Measurements from ENCODE around the gene ABCA7. TPM values are rescaled to one million over a fixed set of nuclear protein-coding genes. Genes with fewer than 3 reads are reported as not detected.

The ABCA7 gene
- total RNA-seq, 1 donor: 3.5 TPM

- peak overlapping the region; percentile 80 for H3K4me3 ChIP-seq (ENCODE audit: low read depth, low read length)
- DNase-seq (ENCODE audit: low read depth): no peak
- peak; percentile 5 for TF ChIP-seq CTCF (IDR thresholded peaks at IDR 0.05; ENCODE audit: insufficient read depth, low read length)
Measured at GRCh38 chr19:1105873-1106840, 66.2 kb downstream of the ABCA7 start.

- H3K4me3 ChIP-seq (ENCODE audit: low read depth, low read length): no peak overlapping the region
- TF ChIP-seq CTCF (IDR thresholded peaks at IDR 0.05; ENCODE audit: insufficient read depth, low read length): peak; percentile 35
- DNase-seq (ENCODE audit: low read depth): peak; percentile 67
Measured at GRCh38 chr19:1106841-1107660, 67.1 kb downstream of the ABCA7 start.

- TF ChIP-seq CTCF (IDR thresholded peaks at IDR 0.05; ENCODE audit: insufficient read depth, low read length): no peak
- no peak overlapping the region for H3K4me3 ChIP-seq (ENCODE audit: low read depth, low read length)
- no peak for DNase-seq (ENCODE audit: low read depth)
Measured at GRCh38 chr19:1107661-1108261, 67.9 kb downstream of the ABCA7 start.

GRCh38 chr19:1108291-1109031 lies 68.6 kb downstream of the ABCA7 start:
- no peak for DNase-seq (ENCODE audit: low read depth)

GRCh38 chr19:1109032-1109551 lies 69.2 kb downstream of the ABCA7 start:
- TF ChIP-seq CTCF (IDR thresholded peaks at IDR 0.05; ENCODE audit: insufficient read depth, low read length): no peak
- H3K4me3 ChIP-seq (ENCODE audit: low read depth, low read length): no peak overlapping the region
- DNase-seq (ENCODE audit: low read depth): no peak

More at GRCh38 chr19:1108291-1109031, 68.6 kb downstream of the ABCA7 start:
- no peak overlapping the region for H3K4me3 ChIP-seq (ENCODE audit: low read depth, low read length)
- no peak for TF ChIP-seq CTCF (IDR thresholded peaks at IDR 0.05; ENCODE audit: insufficient read depth, low read length)

Measured in fibroblast of the aortic adventitia (primary cell).